ENCODE results near the gene EYS.

GRCh38 chr6:65449926-65450325, 257.1 kb downstream of the EYS start:
- no peak for TF ChIP-seq EZH2 (IDR thresholded peaks at IDR 0.05; ENCODE audit: insufficient read depth, poor library complexity, severe bottlenecking)
- no peak for TF ChIP-seq EZH2phosphoT487 (IDR thresholded peaks at IDR 0.05; ENCODE audit: insufficient read depth, low read depth)

Measured in GM23248 (cell line).